GM21825 (cell line): ENCODE results near the gene SARNP.
A peak's percentile ranks its signal among the peaks of the same experiment; 100 is the strongest.

Experiments used
- ATAC-seq: cut with Tn5 transposase; IDR thresholded peaks from one replicate; pipeline ENCODE4 v1.9.1; 2021; ENCODE audit warnings: mild to moderate bottlenecking, moderate library complexity; ENCODE audit not compliant: unreplicated experiment

SARNP gene

GRCh38 chr12:55726971-55727370 lies 90.6 kb downstream of the SARNP start:
- ATAC-seq, result no peak

GRCh38 chr12:55725556-55725955 lies 92.0 kb downstream of the SARNP start:
- no peak for ATAC-seq

- ATAC-seq, result no peak
Observed at GRCh38 chr12:55724940-55725309, 92.6 kb downstream of the SARNP start.

DNA sequence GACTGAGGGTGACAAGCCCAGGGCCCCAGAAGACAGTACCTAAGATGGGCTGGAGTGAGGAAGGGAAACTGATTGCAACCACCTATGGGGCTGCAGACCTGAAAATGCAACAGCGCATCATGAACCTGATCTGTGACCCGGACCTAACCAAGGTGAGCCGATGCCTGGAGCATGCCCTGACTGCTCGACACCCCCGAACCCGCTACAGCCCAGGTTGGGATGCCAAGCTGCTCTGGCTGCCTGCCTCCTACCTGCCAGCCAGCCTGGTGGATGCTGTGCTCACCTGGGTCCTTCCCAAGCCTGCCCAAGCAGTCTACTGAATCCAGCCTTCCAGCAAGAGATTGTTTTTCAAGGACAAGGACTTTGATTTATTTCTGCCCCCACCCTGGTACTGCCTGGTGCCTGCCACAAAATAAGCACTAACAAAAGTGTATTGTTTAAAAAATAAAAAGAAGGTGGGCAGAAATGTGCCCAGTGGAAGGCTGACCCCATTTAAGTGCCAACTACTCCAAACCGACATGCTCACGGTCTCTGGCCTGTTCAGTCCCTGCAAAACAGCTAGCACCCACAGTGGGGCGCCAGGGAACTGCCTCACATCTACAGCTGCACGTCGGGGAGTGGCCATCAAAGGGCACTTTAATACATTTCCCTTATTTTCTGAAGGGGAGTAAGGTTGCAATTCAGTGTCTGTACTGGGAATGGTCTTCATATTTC lies 93.1 kb downstream of the SARNP start:
- no peak for ATAC-seq

DNA sequence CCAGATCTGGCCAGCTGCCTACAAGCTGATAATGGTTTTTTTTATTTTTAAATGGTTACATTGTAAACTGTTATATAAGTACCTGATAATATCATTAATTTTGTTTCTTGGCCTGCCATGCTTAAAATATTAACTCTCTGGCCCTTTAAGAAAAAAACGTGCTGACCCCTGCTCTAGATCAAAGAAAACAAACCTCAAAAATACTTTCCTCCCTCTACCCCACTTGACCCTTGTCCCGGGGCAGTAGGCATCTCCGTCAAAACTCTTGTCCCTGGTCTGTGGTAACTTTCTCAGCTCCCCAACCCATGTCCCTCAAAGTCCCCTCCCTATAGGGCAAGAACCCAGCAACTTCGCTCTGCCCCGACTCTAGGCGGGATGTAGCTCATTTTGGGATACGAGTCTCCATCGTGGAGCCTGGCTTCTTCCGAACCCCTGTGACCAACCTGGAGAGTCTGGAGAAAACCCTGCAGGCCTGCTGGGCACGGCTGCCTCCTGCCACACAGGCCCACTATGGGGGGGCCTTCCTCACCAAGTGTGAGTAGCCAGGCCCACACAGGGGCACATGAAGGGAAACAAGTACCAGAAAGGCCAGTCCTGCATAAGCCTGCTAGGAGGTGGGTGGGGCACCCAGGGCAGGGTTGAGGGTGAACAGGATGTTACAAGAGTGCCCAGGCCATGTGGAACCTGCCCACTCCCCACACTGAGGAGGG lies 93.9 kb downstream of the SARNP start:
- ATAC-seq, result no peak

- no peak for ATAC-seq
Observed at GRCh38 chr12:55722948-55723347, 94.6 kb downstream of the SARNP start.

DNA sequence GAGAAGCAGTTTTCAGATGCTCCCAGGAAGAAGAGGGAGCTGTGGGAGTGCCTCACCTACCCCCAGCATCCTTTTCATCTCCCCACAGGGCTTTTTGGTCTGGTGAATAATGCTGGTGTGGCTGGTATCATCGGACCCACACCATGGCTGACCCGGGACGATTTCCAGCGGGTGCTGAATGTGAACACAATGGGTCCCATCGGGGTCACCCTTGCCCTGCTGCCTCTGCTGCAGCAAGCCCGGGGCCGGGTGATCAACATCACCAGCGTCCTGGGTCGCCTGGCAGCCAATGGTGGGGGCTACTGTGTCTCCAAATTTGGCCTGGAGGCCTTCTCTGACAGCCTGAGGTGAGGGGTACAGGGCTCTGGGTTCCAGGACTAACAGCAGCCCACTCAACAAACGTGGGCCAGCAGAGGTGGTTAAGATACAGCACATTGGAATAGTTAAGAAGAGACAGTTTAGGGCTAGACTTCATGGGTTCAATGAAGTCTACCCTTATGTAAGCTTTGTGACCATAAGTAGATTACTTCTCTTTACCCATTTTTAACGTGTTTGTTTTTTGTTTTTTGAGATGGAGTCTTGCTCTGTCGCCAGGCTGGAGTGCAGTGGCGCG lies 95.8 kb downstream of the SARNP start:
- no peak for ATAC-seq

DNA sequence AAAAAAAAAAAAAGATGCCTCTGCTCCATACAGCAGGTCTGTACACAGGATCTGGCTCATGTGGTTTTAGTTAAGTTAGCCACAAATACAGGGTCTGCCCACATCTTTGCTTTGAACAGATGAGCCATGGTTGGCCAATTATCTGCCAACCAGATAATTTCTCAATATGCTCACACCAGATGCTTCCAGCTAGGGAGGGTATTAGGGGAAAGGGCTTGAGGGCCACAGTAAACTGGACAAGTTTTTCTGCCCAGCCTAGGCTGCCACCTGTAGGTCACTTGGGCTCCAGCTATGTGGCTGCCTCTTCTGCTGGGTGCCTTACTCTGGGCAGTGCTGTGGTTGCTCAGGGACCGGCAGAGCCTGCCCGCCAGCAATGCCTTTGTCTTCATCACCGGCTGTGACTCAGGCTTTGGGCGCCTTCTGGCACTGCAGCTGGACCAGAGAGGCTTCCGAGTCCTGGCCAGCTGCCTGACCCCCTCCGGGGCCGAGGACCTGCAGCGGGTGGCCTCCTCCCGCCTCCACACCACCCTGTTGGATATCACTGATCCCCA lies 96.6 kb downstream of the SARNP start:
- ATAC-seq, result no peak

DNA sequence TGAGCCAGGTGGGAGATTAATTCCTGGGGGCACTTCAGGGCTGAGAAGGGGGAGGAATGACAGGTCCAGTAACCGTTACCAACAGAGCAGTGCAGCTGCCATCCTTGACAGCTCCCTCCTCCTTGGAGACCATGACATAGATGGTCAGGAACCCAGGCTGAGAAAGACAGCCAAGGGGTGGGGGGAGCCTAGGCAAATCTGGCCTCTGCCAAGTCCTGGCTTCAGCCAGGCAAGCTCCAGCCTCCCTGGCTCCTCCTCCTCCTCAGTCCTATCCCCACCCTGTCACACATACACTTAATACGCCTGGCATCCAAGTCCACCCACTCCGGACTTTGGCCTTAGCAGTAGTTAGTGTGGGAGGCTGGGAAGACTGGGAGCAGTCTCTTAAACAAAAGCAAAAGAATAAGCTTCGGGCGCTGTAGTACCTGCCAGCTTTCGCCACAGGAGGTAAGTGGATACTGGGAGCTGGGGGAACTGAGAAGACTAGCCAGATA lies 97.4 kb downstream of the SARNP start, which contains the start of gene RDH5:
TSS of gene RDH5 (plus strand) at position 323 of the 494 bp plus-strand sequence. CDS start 792 bp downstream, outside the sequence.
- ATAC-seq, result no peak

DNA sequence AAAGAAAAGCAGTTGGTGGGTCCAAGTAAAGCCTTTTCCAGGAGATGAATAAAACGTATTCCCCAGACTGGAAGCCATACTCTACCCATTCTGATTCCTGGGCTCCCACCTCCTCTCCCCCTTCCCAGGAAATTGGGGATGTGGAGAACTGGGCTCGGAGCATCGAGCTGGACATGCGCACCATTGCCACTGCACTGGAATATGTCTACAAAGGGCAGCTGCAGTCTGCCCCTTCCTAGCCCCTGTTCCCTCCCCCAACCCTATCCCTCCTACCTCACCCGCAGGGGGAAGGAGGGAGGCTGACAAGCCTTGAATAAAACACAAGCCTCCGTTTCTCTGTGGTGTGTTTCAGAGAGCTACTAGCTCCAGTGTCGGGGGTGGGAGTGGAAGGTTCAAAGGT lies 98.2 kb downstream of the SARNP start:
- ATAC-seq, result no peak

DNA sequence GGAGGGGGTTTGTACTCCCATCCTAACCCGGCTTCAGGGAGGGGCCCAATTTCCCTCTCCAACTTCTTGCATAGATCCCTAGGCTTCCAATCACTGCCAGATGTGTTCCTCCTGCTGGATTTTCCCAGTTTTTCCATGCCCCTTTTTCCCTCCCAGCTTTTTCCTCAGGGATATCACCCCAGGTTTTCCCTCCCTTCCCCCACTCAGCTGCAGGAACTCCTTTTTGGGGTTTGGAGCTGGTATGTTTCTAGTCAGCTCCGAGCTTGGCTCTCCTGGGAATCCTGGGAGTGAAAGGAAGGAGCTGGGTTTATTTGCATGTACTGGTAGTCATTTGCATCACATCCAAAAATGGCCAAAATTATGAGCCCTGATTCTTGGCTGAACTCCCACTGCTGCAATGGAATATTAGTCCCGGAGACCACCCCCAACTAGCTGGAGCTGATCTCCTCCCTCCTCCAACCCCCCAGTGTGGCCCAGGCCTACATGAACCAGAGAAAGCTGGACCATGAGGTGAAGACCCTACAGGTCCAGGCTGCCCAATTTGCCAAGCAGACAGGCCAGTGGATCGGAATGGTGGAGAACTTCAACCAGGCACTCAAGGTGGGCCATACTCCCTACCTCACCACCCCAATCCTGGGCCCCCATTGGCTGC lies 98.8 kb downstream of the SARNP start:
- ATAC-seq, result no peak

- ATAC-seq, result no peak
Observed at GRCh38 chr12:55718015-55718414, 99.5 kb downstream of the SARNP start.

- ATAC-seq, result no peak
Observed at GRCh38 chr12:55717011-55718007, 100.2 kb downstream of the SARNP start.

GRCh38 chr12:55716582-55716957 lies 101.0 kb downstream of the SARNP start:
- no peak for ATAC-seq

GRCh38 chr12:55715833-55716581 lies 101.5 kb downstream of the SARNP start, which contains the start of gene BLOC1S1:
TSS of gene BLOC1S1 (plus strand) at chr12:55716046. CDS start at chr12:55716052, 6 bp downstream.
- ATAC-seq, result peak; percentile 92

DNA sequence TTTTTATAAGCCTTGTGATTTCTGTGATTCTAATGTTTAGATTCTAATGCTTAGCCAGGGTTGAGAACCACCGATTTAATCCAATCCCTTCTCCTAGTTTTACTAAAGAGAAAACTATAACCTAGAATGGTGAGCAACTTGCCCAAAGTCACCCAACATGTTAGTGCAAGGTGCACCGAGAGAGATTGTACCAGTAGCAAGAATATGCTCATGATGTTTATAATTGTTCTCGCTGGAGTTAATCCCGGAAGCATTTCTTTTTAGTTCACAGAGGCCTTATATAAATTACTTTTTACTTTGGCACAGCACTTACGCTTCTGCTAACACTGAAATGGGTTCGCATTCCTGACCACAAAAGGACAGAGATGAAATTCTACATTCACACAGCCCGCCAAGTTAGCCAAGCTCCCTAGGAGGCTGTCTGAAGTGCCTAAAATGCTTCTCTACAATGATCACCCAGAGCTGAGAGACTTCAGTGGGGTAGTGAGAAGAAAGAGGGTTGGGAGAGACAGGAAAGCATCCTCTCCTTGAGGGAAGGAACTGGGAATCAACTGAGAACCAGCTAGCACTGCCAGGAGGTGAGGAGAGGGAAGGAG lies 102.3 kb downstream of the SARNP start:
- no peak for ATAC-seq

- ATAC-seq, result no peak
Observed at GRCh38 chr12:55713721-55714120, 103.8 kb downstream of the SARNP start.

DNA sequence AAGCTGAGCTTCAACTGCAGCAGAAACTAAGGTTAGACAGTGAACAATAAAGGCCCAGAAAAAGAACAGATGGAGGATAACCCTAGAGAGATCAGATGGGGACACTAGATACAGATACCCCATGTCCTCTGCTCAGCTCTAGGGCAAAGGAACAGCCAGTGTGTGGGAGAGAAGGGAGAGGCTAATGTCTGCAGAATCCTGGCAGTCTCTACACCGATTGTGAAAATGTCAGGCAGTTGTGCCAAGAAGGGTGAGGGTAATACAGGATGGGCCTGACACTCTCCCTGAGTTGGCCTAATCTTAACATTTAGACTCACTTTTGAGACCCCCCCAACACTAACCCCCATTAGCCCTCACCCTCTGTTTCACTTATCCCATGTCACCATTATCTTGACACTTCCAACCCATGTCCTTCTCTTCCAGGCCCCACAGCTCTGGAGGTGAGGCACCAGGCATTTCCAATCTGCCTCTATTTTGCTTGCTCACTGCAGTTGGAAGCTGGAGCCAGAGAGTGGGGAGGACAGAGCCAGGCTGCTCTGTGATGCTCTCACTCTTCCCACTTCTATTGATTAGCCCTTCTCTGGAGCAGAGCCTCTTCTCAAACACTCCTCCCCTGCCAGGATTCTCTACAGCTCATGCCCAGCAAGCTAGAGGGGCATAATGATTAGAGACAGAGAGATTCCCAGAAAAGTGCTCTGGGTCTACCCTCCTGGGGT lies 104.7 kb downstream of the SARNP start:
- no peak for ATAC-seq
